HG02763 (cell line): ENCODE data around the gene TRPV5.

Experiments
- ATAC-seq: cut with Tn5 transposase; IDR thresholded peaks from one replicate; pipeline ENCODE4 v1.9.1; 2021; ENCODE audit warnings: mild to moderate bottlenecking, moderate library complexity; ENCODE audit not compliant: unreplicated experiment

TRPV5 gene

DNA sequence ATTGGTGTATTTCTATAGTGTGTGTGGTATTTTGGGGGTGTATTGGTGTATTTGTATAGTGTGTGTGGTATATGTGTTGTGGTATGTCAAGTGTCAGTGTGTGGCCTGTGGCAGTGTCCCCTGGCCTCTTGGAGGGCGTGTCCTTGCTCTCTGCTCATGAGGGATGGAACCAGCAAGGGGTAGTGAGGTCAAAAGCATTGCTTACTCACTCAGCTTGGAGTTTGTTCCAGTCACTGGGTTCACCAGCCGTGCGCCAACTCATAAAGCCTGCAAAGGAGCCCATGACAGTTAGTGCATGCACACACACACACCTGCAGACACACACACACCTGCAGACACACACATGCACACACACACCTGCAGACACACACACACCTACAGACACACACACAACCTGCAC, 43.7 kb downstream of the TRPV5 start:
- no peak for ATAC-seq

DNA sequence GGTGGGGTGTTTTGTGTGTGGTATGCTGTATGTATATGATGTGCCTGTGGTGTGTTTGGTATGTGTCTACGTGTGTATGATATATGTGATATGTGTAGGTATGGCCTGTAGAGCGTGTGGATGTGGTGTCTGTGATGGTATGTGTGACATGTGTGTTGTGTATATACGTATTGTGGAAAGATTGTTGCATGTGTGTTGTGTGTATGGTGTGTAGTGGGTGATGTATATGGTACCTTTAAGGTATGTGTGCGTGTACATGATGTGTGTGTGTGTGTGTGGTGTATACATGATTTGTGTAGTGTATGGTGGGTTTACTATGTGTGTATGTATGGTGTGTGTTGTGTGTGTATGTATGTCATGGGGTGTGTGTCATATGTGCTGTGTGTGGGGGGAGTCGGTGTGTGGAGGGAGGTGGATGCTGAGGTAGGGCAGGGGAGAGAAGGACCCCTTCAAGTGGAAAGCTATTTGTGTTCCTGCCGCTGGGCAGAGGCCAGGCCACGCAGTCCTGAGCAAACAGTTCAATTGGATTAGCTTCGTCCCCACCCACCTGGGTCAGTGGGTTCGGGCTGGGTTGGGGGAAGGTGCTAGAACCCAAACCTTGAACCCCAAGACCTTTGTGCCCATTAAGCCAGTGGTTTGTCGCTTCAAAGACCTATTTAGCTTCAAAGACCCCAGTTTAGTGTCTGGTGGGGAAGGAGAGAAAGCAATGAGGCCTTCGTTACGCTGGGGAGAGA, 46.1 kb downstream of the TRPV5 start:
- ATAC-seq, result no peak

GRCh38 chr7:142886866-142887265, 46.7 kb downstream of the TRPV5 start:
- ATAC-seq, result no peak

- ATAC-seq, result no peak
Measured at GRCh38 chr7:142885311-142886230, 48.0 kb downstream of the TRPV5 start, which contains the start of gene TRPV6. TRPV6 (minus strand) TSS chr7:142885745.

- no peak for ATAC-seq
Measured at GRCh38 chr7:142884286-142884640, 49.3 kb downstream of the TRPV5 start.

GRCh38 chr7:142883571-142884285, 49.8 kb downstream of the TRPV5 start:
- no peak for ATAC-seq

DNA sequence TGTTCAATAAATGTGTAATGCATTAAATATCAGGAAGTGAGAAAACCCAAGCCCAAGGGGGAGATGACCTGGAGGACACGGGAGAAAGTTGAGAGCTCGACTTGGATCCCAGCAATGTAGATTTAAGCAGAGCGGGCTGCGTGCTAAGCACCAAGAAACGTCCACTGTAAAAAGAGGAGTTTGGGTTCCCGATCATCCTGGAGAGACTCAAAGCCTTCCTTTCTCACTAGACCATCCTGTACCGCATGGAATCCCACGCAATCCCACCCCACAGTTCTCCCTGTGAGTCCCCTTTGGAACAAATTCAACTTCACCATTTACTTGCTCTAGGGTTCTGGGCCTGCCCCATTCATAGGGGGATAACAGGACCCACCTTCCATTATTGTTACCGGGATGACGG, 50.4 kb downstream of the TRPV5 start:
- ATAC-seq, result no peak

GRCh38 chr7:142882338-142882678, 51.2 kb downstream of the TRPV5 start:
- no peak for ATAC-seq

GRCh38 chr7:142881586-142882337, 51.8 kb downstream of the TRPV5 start:
- ATAC-seq, result no peak

GRCh38 chr7:142880876-142881505, 52.6 kb downstream of the TRPV5 start:
- ATAC-seq, result no peak

GRCh38 chr7:142879060-142879459, 54.5 kb downstream of the TRPV5 start:
- no peak for ATAC-seq

GRCh38 chr7:142878315-142878714, 55.2 kb downstream of the TRPV5 start:
- no peak for ATAC-seq

DNA sequence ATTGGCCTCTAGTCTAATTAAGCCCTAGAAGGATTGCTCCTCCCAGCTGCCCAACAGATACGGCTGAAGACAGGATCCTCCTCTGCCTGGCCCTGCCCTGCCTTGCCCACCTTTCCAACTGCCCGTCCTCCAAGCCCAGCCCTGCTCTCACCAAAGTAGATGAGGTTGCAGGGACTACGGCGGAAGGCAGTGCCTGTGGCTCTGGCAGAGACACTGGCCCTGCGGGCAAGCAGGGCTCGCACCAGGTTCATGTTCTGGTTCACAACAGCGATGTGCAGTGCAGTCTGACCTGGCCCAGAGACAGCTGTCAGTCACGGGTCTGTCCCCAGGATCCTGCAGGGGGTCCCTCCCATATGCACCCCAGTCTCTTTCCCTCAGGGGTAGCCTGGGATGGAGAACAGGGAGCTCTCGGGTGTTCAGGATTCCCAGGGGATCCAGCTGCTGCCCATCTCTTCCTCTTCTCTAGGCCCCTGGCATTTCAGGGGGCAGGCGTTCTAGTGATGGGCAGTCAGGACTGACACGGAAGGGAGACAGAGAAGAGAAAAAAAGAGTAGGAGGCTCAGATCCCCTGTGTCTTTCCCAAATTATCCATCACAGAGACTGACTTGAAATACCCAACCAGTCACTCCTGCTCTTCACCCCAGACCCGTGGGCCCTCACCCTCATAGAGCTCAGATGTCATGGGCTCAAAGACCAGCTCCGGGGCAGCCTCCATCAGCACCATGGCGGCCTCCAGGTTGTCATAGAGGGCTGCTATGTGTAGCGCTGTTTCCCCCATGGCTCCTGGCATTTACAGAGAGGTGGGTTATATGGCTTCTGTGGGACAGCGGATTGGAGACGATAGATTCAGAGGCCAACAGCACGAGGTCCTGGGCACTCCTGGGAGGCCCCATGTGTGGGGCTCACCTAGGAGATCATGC, 56.3 kb downstream of the TRPV5 start:
- no peak for ATAC-seq

DNA sequence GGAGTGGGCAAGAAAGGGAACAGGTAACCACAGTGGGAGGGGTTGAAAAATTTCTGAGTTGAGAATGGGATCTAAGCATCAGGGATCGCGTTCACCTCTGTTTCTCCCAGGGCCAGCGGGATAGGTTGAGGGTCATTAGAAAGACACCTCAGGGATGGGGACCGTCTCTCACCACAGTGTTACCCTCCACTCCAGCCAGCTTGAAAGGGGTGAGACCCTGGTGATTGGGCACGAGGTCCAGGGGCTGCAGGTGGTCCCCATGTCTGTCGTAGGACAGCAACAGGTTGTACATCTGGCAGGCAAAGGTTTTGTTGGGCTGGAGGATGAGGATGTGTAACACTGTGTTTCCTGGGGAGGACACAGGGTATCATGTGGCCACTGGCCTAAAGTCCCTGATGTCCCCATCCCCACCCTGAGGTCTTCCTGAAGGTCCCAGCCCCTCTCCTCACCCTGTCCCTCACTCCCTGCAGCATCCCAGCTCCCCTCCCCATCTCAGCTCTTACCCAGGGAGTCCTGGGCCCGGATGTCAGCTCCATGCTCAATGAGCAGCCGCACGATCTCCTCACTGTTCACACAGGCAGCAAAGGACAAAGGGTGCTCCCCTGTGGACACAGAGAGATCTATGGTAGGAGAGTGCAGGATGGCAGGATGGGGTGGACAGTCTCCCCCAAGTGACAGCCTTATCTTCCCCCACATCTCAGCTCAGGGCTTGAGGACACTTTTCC, 57.1 kb downstream of the TRPV5 start:
- no peak for ATAC-seq

DNA sequence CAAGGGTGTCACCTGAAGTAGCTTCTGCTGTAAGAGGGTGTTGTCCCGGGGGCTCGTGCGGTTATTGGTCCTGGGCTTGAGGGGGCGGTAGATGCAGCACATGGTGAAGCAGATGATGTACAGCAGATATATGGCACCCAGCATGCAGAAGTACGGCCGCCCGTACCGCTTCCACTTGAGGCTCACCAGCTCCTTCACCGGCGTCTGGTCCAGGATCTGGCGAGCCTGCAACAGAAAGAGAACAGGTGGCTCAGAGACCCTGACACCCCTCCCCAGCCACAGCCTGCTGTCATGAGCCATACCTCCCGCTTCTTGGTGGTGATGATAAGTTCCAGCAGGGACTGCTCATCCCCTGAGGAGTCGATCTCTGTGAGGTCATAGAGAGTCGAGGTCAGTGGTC, 58.1 kb downstream of the TRPV5 start:
- ATAC-seq, result no peak

GRCh38 chr7:142874837-142875236, 58.7 kb downstream of the TRPV5 start:
- ATAC-seq, result no peak

- ATAC-seq, result no peak
Measured at GRCh38 chr7:142874409-142874808, 59.1 kb downstream of the TRPV5 start.

DNA sequence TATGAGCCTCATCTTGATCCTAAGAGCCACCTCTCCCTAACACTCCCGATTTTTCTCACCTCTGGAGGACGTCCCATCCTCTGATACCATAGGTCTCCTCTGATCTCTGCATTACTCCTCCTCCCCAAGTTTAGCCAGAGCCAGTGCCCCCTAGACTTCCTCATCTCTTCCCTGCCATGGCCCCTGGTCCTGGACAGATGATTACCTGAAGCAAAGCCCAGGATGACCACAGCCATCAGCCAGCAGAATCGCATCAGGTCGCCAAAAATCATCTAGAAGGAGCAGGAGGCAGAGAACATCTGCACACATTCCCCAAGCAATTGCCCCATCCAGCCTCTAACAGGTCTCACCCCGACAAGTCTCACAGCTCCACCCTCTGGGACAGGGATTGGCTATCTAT, 59.7 kb downstream of the TRPV5 start:
- no peak for ATAC-seq
